Thyroid gland (tissue), 4 donors: Measurements from ENCODE around the gene SMURF2.

Source experiments
- CTCF ChIP-seq, 6 experiments: fragments of 200-600 bp in 3 of 6; fragments of 450-650 bp in 3 of 6; sonication (generic) in 3 of 6; IDR thresholded peaks; one replicate each; pipeline ENCODE4 v1.5.1; 2016 to 2019; ENCODE audit warnings: antibody characterized with exemption in 6 of 6, mild to moderate bottlenecking in 2 of 6, inconsistent platforms in 1 of 6, moderate library complexity in 1 of 6
- POLR2A ChIP-seq, 2 donors: fragments of 450-650 bp; IDR thresholded peaks; one replicate each; pipeline ENCODE4 v1.6.1; 2017; ENCODE audit warnings: antibody characterized with exemption in 2 of 2, mild to moderate bottlenecking in 2 of 2, moderate library complexity in 1 of 2

GRCh38 chr17:64653325-64653984, 8.7 kb downstream of the SMURF2 start:
- TF ChIP-seq CTCF (IDR thresholded peaks at IDR 0.05) (no peak), POLR2A (IDR thresholded peaks at IDR 0.05) (no peak)
